Measurements from ENCODE around the gene IL26. TPM values are rescaled to one million over a fixed set of nuclear protein-coding genes. Genes with fewer than 3 reads are reported as not detected.

IL26 gene
- total and polyA plus RNA-seq, 2 donors from 2014 or later = not detected

- no peak for TF ChIP-seq CTCF (IDR thresholded peaks at IDR 0.05; ENCODE audit: borderline replicate concordance, extremely low read depth, insufficient read depth)
- no peaks in the 10 kb centered on the region for H3K9me3 ChIP-seq (ENCODE audit: control insufficient read depth in 2 of 3, insufficient read depth in 1 of 3, low read length in 3 of 3)
- FAIRE-seq (no peak), DNase-seq (peak in 1 of 5 donors; percentile 36)
- H3K9ac ChIP-seq (ENCODE audit: low read length in 3 of 3) = no peak overlapping the region
- no peaks in the 10 kb centered on the region for H3K36me3 ChIP-seq (ENCODE audit: control insufficient read depth in 2 of 3, insufficient read depth in 3 of 3, low read length in 3 of 3)
- no peak overlapping the region for H3K4me3 ChIP-seq (ENCODE audit: low read length in 3 of 3)
- H3K27ac ChIP-seq (ENCODE audit: low read depth in 2 of 2, low read length in 2 of 2) = no peak overlapping the region
- no peaks in the 10 kb centered on the region for H3K27me3 ChIP-seq (ENCODE audit: control insufficient read depth, insufficient read depth, low read length)
- intact Hi-C loops (cut with DNase I) = no loop called here
- H3K4me1 ChIP-seq (ENCODE audit: control insufficient read depth in 2 of 3, insufficient read depth in 2 of 3, low read depth in 1 of 3, low read length in 3 of 3) = no peaks in the 10 kb centered on the region
These were observed 44.7 kb upstream of the IL26 start for GRCh38 chr12:68270358-68270757.

GRCh38 chr12:68269779-68270178, 44.2 kb upstream of the IL26 start:
- H3K9ac ChIP-seq (ENCODE audit: low read length in 3 of 3) = no peak overlapping the region
- no peaks in the 10 kb centered on the region for H3K27me3 ChIP-seq (ENCODE audit: control insufficient read depth, insufficient read depth, low read length)
- no peaks in the 10 kb centered on the region for H3K4me1 ChIP-seq (ENCODE audit: control insufficient read depth in 2 of 3, insufficient read depth in 2 of 3, low read depth in 1 of 3, low read length in 3 of 3)
- H3K36me3 ChIP-seq (ENCODE audit: control insufficient read depth in 2 of 3, insufficient read depth in 3 of 3, low read length in 3 of 3) = no peaks in the 10 kb centered on the region
- no peak for TF ChIP-seq CTCF (IDR thresholded peaks at IDR 0.05; ENCODE audit: borderline replicate concordance, extremely low read depth, insufficient read depth)
- no peaks in the 10 kb centered on the region for H3K9me3 ChIP-seq (ENCODE audit: control insufficient read depth in 2 of 3, insufficient read depth in 1 of 3, low read length in 3 of 3)
- H3K4me3 ChIP-seq (ENCODE audit: low read length in 3 of 3) = no peak overlapping the region
- intact Hi-C loops (cut with DNase I) = no loop called here
- DNase-seq = no peak
- no peak overlapping the region for H3K27ac ChIP-seq (ENCODE audit: low read depth in 2 of 2, low read length in 2 of 2)
- FAIRE-seq = no peak

DNA sequence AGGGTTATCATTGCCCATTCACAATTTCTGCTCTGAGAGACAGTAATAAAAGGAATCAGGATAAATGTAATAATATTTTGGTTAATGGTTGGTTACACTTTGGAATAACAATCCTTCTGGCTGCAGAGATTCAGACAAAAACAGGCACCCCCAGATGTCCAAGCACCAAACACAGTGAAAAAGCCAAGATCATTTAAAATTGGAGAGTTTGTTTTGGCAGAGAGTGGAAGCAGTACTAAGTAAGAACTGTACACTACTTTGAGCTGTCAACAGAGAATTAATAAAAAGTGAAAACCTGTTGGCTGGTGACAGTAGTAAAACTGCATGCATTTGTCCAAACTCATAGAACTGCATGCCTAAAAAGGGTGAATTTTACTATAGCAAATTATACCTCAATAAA, 43.4 kb upstream of the IL26 start:
- no peak for TF ChIP-seq CTCF (IDR thresholded peaks at IDR 0.05; ENCODE audit: borderline replicate concordance, extremely low read depth, insufficient read depth)
- Histone ChIP-seq H3K9me3 (ENCODE audit: control insufficient read depth in 2 of 3, insufficient read depth in 1 of 3, low read length in 3 of 3) (no peaks in the 10 kb centered on the region), H3K4me1 (ENCODE audit: control insufficient read depth in 2 of 3, insufficient read depth in 2 of 3, low read depth in 1 of 3, low read length in 3 of 3) (no peaks in the 10 kb centered on the region), H3K9ac (ENCODE audit: low read length in 3 of 3) (no peak overlapping the region), H3K36me3 (ENCODE audit: control insufficient read depth in 2 of 3, insufficient read depth in 3 of 3, low read length in 3 of 3) (no peaks in the 10 kb centered on the region), H3K27me3 (ENCODE audit: control insufficient read depth, insufficient read depth, low read length) (no peaks in the 10 kb centered on the region), H3K4me3 (ENCODE audit: low read length in 3 of 3) (no peak overlapping the region), H3K27ac (ENCODE audit: low read depth in 2 of 2, low read length in 2 of 2) (no peak overlapping the region)
- no peak for DNase-seq
- FAIRE-seq = no peak
- intact Hi-C loops (cut with DNase I) = no loop called here

- DNase-seq (no peak), FAIRE-seq (no peak)
- Histone ChIP-seq H3K9ac (ENCODE audit: low read length in 3 of 3) (no peak overlapping the region), H3K4me1 (ENCODE audit: control insufficient read depth in 2 of 3, insufficient read depth in 2 of 3, low read depth in 1 of 3, low read length in 3 of 3) (no peaks in the 10 kb centered on the region), H3K27me3 (ENCODE audit: control insufficient read depth, insufficient read depth, low read length) (no peaks in the 10 kb centered on the region), H3K9me3 (ENCODE audit: control insufficient read depth in 2 of 3, insufficient read depth in 1 of 3, low read length in 3 of 3) (no peaks in the 10 kb centered on the region), H3K27ac (ENCODE audit: low read depth in 2 of 2, low read length in 2 of 2) (no peak overlapping the region), H3K36me3 (ENCODE audit: control insufficient read depth in 2 of 3, insufficient read depth in 3 of 3, low read length in 3 of 3) (no peaks in the 10 kb centered on the region), H3K4me3 (ENCODE audit: low read length in 3 of 3) (no peak overlapping the region)
- no peak for TF ChIP-seq CTCF (IDR thresholded peaks at IDR 0.05; ENCODE audit: borderline replicate concordance, extremely low read depth, insufficient read depth)
- intact Hi-C loops (cut with DNase I) = no loop called here
These were observed 42.3 kb upstream of the IL26 start for GRCh38 chr12:68267892-68268396.

Data from kidney (tissue), 14 donors.